ENCODE results near the gene EPC2.
A peak's percentile ranks its signal among the peaks of the same experiment; 100 is the strongest.

EPC2 gene
- 96.6 to 127 reads per million in 2 donors for total RNA-seq

GRCh38 chr2:148643998-148644882 is at the start of gene EPC2:
Gene EPC2, plus strand, starts transcription at chr2:148644751. Its CDS starts 267 bp downstream, at chr2:148645018.
- peak; percentile 76 for DNase-seq

GRCh38 chr2:148596018-148596417 is 48.5 kb upstream of the EPC2 start:
- DNase-seq = no peak

GRCh38 chr2:148599109-148599991 is 45.2 kb upstream of the EPC2 start:
- no peak for DNase-seq

GRCh38 chr2:148602885-148603561 is 41.5 kb upstream of the EPC2 start:
- no peak for DNase-seq

GRCh38 chr2:148603562-148603920 is 41.0 kb upstream of the EPC2 start:
- DNase-seq = no peak

- DNase-seq = no peak
These were observed 39.6 kb upstream of the EPC2 start for GRCh38 chr2:148604927-148605326.

GRCh38 chr2:148607566-148607965 is 37.0 kb upstream of the EPC2 start:
- no peak for DNase-seq

GRCh38 chr2:148613231-148614013 is 31.1 kb upstream of the EPC2 start:
- DNase-seq = no peak

GRCh38 chr2:148614014-148614321 is 30.6 kb upstream of the EPC2 start:
- DNase-seq = no peak

- DNase-seq = no peak
These were observed 30.1 kb upstream of the EPC2 start for GRCh38 chr2:148614322-148615049.

GRCh38 chr2:148615381-148615841 is 29.1 kb upstream of the EPC2 start:
- no peak for DNase-seq

GRCh38 chr2:148616662-148617061 is 27.9 kb upstream of the EPC2 start:
- DNase-seq = no peak

- no peak for DNase-seq
These were observed 27.3 kb upstream of the EPC2 start for GRCh38 chr2:148617219-148617618.

GRCh38 chr2:148619560-148620195 is 24.9 kb upstream of the EPC2 start:
- no peak for DNase-seq

- DNase-seq = no peak
These were observed 22.2 kb upstream of the EPC2 start for GRCh38 chr2:148622366-148622765.

GRCh38 chr2:148623086-148623485 is 21.5 kb upstream of the EPC2 start:
- DNase-seq = no peak

GRCh38 chr2:148627224-148627623 is 17.3 kb upstream of the EPC2 start:
- no peak for DNase-seq

- no peak for DNase-seq
These were observed 9.8 kb upstream of the EPC2 start for GRCh38 chr2:148634749-148635148.

- no peak for DNase-seq
These were observed 6.0 kb upstream of the EPC2 start for GRCh38 chr2:148638543-148638942.

- no peak for DNase-seq
These were observed 3.8 kb upstream of the EPC2 start for GRCh38 chr2:148640767-148641166.

- no peak for DNase-seq
These were observed 2.3 kb upstream of the EPC2 start for GRCh38 chr2:148642112-148642744.
